Osteoblast (primary cell): ENCODE results near the gene CARD14. TPM values are rescaled to one million over a fixed set of nuclear protein-coding genes. Genes with fewer than 3 reads are reported as not detected.
"Not testable (repeated sequence)": the region's sequence is repeated elsewhere in the genome, so short reads cannot be mapped to it uniquely, and the experiment has no call there.

Experiments used
- DNase-seq: peaks from one replicate; pipeline ENCODE4 v3.0.0; 2011; ENCODE audit warnings: low spot score, mixed read lengths; ENCODE audit not compliant: insufficient read length; ENCODE audit errors: missing footprints
- H2AFZ ChIP-seq: 2 replicates; pipeline ENCODE4 v1.6.0; 2011; ENCODE audit warnings: mild to moderate bottlenecking, low read length
- H3K27ac ChIP-seq: 2 replicates; pipeline ENCODE4 v1.5.1; 2011; ENCODE audit warnings: mild to moderate bottlenecking, low read depth, low read length, moderate library complexity
- H3K27me3 ChIP-seq: 2 replicates; pipeline ENCODE4 v1.6.0; 2012; ENCODE audit warnings: mild to moderate bottlenecking, control low read depth, inconsistent platforms, low read length, moderate library complexity; ENCODE audit not compliant: insufficient read depth
- H3K36me3 ChIP-seq: 2 replicates; pipeline ENCODE4 v1.5.1; 2011; ENCODE audit warnings: mild to moderate bottlenecking, low read length, control low read depth, moderate library complexity; ENCODE audit not compliant: insufficient read depth
- H3K4me1 ChIP-seq: 2 replicates; pipeline ENCODE4 v1.5.1; 2011; ENCODE audit warnings: mild to moderate bottlenecking, low read length, control low read depth, moderate library complexity; ENCODE audit not compliant: insufficient read depth
- H3K4me2 ChIP-seq: 2 replicates; pipeline ENCODE4 v1.6.0; 2011; ENCODE audit warnings: mild to moderate bottlenecking, low read length; ENCODE audit not compliant: insufficient read depth
- H3K4me3 ChIP-seq: fragments of 200-600 bp; sonication (generic); 3 replicates; pipeline ENCODE4 v1.5.1; 2012; ENCODE audit warnings: mild to moderate bottlenecking, low read length, inconsistent platforms; ENCODE audit not compliant: insufficient read depth
- H3K79me2 ChIP-seq: 2 replicates; pipeline ENCODE4 v1.6.0; 2012; ENCODE audit warnings: mild to moderate bottlenecking, low read length, control low read depth, inconsistent platforms; ENCODE audit not compliant: insufficient read depth
- H3K9me3 ChIP-seq: 2 replicates; pipeline ENCODE4 v1.5.1; 2011; ENCODE audit warnings: low read depth, low read length, control low read depth
- H4K20me1 ChIP-seq: 2 replicates; pipeline ENCODE4 v1.6.0; 2012; ENCODE audit warnings: mild to moderate bottlenecking, low read length, control low read depth; ENCODE audit not compliant: insufficient read depth
- total RNA-seq: library from RNA; depleted of rRNA; stranded (reverse); fragments of >200 nt; gene quantifications from 2 replicates; pipeline ENCODE4 v1.2.3, GENCODE V29; 2012
- TF ChIP-seq, protein P1 (sequence below): IDR thresholded peaks from 2 replicates; pipeline ENCODE4 v1.5.1; 2011; ENCODE audit warnings: mild to moderate bottlenecking, low read depth, low read length, moderate library complexity; ENCODE audit errors: extremely low read depth

CARD14 gene
- total RNA-seq, 1 donor = not detected

DNA sequence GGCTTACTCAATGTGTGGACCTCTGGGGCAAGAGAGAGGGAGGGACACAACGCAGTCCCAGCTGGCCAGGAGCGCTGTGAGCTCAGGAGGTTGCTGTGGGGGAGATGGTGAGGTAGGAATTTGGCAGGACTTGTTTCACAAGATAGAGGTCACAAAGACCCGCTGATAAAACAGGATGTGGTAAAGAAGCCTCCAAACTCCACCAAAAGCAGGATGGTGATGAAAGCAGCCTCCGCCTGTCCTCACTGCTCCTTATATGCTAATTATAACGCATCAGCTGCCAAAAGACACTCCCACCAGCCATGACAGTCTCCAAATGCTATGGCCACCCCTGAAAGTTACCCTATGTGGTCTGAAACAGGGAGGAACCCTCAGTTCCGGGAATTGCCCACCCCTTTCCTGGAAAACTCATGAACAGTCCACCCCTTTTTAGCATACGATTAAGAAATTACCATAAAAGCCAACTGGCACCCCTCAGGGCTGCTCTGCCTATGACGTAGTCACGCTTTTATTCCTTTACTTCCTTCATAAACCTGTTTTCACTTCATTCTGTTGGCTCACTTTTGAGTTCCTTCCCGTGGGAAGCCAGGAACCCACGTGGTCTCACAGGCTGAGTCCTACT lies 17.6 kb upstream of the CARD14 start:
- Histone ChIP-seq H3K36me3 (no peaks in the 10 kb centered on the region), H3K9me3 (no peaks in the 10 kb centered on the region), H4K20me1 (peaks cover 5% of the 10 kb centered on the region), H3K27me3 (no peaks in the 10 kb centered on the region), H3K79me2 (peaks cover 13% of the 10 kb centered on the region), H2AFZ (peak overlapping the region; percentile 68), H3K27ac (peak overlapping the region; percentile 69), H3K4me3 (no peak overlapping the region), H3K4me1 (peaks cover 25% of the 10 kb centered on the region), H3K4me2 (peak overlapping the region; percentile 60)
- TF ChIP-seq, protein P1, sequence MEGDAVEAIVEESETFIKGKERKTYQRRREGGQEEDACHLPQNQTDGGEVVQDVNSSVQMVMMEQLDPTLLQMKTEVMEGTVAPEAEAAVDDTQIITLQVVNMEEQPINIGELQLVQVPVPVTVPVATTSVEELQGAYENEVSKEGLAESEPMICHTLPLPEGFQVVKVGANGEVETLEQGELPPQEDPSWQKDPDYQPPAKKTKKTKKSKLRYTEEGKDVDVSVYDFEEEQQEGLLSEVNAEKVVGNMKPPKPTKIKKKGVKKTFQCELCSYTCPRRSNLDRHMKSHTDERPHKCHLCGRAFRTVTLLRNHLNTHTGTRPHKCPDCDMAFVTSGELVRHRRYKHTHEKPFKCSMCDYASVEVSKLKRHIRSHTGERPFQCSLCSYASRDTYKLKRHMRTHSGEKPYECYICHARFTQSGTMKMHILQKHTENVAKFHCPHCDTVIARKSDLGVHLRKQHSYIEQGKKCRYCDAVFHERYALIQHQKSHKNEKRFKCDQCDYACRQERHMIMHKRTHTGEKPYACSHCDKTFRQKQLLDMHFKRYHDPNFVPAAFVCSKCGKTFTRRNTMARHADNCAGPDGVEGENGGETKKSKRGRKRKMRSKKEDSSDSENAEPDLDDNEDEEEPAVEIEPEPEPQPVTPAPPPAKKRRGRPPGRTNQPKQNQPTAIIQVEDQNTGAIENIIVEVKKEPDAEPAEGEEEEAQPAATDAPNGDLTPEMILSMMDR = no peak
- DNase-seq = no peak

DNA sequence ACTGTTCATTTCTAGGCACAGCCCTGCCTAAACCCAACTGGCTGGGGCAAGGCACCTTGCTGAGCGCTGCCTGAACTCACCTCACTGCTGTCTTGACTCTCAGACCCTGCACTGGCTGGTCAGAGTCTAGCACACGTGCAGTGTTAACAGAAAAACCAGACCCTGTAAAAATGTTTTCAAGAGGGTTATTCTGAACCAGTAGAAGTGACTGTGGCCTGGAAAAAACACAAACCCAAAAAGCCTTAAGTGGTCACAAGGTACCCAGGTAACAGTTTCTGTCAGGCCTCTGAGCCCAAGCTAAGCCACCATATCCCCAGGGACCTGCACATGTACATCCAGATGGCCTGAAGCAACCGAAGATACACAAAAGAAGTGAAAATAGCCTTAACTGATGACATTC lies 16.8 kb upstream of the CARD14 start:
- no peaks in the 10 kb centered on the region for H3K36me3 ChIP-seq

DNA sequence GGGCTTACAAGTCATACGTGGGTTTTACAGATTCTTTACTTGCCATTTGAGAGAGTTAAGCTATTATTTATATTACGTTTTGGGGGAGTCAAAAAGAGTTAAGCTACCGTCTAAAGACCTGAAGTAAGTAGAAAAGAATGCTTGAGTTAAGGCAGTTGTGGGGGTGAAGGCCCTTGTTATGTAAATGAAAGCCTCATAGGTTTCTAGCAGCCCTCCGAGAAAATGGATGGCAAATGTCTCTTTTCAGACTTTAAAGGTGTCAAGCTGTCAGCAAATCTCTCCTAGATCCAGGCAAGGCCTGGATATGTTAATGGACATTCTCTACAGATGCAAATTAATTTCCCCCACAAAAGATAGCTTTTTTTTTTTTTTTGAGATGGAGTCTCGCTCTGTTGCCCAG lies 15.7 kb upstream of the CARD14 start:
- TF ChIP-seq, protein P1 = no peak
- no peak overlapping the region for H3K27ac ChIP-seq
- no peaks in the 10 kb centered on the region for H3K9me3 ChIP-seq
- no peak overlapping the region for H3K4me3 ChIP-seq
- peaks cover 19% of the 10 kb centered on the region for H3K4me1 ChIP-seq
- no peak overlapping the region for H2AFZ ChIP-seq
- no peak for DNase-seq
- no peaks in the 10 kb centered on the region for H3K79me2 ChIP-seq
- H3K36me3 ChIP-seq = no peaks in the 10 kb centered on the region
- H3K4me2 ChIP-seq = no peak overlapping the region
- H3K27me3 ChIP-seq = no peaks in the 10 kb centered on the region
- H4K20me1 ChIP-seq = peaks cover 5% of the 10 kb centered on the region

More for the DNA sequence above, 16.8 kb upstream of the CARD14 start:
- no peaks in the 10 kb centered on the region for H3K9me3 ChIP-seq
- peaks cover 24% of the 10 kb centered on the region for H3K4me1 ChIP-seq
- no peak overlapping the region for H2AFZ ChIP-seq
- no peak overlapping the region for H3K4me2 ChIP-seq
- H4K20me1 ChIP-seq = peaks cover 5% of the 10 kb centered on the region
- H3K79me2 ChIP-seq = peaks cover 4% of the 10 kb centered on the region
- no peak for DNase-seq
- no peaks in the 10 kb centered on the region for H3K27me3 ChIP-seq
- H3K27ac ChIP-seq = no peak overlapping the region
- TF ChIP-seq, protein P1 = no peak
- H3K4me3 ChIP-seq = no peak overlapping the region

DNA sequence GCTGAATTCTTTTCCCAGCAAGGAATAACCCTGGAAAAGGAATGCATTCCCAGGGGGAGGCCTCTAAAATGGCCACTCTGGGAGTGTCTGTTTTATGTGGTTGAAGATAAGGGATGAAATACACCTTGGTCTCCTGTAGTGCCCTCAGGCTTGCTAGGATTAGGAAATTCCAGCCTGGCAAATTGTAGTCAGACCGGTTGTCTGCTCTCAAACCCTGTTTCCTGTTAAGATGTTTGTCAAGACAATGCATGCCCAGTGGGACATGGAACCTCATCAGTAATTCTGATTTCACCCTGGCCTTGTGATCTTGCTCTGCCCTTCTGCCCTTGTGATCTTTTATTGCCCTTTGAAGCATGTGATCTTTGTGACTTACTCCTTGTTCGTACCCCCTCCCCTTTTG lies 14.2 kb upstream of the CARD14 start:
- peaks cover 19% of the 10 kb centered on the region for H3K4me1 ChIP-seq
- not testable (repeated sequence) for H3K27ac ChIP-seq, H2AFZ ChIP-seq, H3K9me3 ChIP-seq, H3K27me3 ChIP-seq, H3K36me3 ChIP-seq, H3K4me2 ChIP-seq, H3K4me3 ChIP-seq, H4K20me1 ChIP-seq, DNase-seq, H3K79me2 ChIP-seq
